Activated T-cell treated with anti-CD3 and anti-CD28 coated beads, Interleukin-2, amount 50 U/mL, for 48 hours (primary cell): ENCODE data around the gene CELA2A.
"Not testable (repeated sequence)": the region's sequence is repeated elsewhere in the genome, so short reads cannot be mapped to it uniquely, and the experiment has no call there.

Source experiments
- DNase-seq, 2 experiments: peaks; one replicate each; pipeline ENCODE4 v3.0.0-alpha.2; 2020

The CELA2A gene

DNA sequence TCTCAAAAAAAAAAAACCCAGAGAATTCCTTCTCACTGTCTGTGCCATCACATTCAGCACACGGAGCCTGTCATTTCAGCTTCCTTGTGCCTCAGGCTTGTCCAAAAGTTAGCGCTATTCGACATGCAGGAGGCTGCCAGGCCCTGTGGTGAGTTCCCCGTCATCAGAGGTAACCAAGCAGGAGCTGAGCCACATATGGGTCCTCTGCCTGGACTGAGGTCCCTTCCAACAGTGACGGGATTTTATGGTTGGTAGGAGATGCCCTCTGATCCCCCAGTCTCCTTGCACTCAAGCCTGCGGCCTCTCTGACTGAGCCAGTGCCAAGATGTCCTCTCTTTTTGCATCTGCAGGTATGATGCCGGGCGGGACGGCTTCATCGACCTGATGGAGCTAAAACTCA lies 31.0 kb upstream of the CELA2A start:
- DNase-seq: no peak

DNA sequence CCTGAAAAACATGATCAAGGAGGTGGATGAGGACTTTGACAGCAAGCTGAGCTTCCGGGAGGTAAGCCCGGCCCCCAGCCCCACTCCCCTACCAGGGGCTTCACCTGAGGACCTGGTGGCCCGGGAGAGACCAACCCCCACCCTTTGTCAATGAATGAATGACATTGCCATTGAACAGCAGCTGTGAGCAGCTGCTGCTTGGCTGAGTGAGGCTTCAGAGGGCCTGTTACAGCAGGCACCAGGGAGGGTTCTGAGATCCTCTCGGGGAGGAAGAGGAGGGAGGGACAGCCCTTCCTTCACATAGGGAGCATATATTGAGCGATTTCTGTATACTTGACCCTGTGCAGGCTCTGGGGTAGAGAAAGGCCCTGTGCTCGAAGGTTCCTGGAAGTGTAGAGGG lies 30.6 kb upstream of the CELA2A start:
- no peak for DNase-seq

DNA sequence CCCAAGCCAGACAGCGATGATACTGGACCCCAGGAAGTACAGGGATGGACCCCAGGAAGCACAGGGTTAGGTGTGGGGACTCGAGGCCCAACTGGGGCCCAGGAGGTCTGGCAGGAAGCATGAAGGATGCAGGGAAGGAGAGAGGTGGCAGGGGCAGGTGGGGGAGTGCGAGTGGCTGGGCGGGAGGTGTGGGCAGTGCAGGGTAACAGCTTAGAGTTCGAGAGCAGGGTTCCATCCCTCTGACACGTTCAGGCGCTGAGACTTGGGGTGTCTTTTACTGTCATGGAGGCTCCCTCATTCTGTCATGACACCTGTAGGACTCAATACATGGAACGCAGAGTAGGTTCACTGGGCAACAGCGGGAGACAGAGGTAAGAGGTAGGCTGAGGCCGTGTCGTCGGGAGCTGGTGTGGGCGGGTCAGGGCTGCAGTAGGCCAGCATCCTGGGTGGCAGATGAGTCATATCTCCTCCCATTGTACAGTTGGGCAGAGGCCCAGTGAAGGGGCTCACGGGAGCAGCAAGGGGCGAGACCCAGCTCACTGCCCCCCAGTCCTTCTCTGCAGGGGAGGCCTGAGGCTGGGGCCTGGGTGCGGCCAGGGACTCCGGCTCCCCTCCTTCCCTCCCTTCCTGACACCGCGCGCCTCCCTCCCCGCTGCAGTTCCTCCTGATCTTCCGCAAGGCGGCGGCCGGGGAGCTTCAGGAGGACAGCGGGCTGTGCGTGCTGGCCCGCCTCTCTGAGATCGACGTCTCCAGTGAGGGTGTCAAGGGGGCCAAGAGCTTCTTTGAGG lies 29.8 kb upstream of the CELA2A start:
- no peak for DNase-seq

DNA sequence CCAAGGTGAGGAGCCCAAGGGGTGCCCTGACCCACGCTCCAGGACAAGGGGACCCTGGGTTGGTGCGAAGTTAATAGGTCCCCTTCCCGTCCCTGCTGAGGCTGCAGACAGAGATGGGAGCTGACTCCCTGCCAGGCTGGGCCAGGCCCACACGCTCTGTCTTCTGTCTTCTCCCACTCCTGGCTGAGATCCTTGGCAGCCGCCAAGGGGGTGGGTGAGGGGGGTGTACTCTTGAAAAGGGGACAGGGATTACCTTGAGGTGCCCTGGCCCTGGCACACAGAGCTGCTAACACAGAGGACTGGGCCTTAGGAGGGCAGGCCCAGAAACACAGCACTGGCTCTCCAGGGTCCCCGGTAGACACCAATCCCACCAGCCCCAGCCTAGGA lies 29.3 kb upstream of the CELA2A start:
- DNase-seq: no peak

DNA sequence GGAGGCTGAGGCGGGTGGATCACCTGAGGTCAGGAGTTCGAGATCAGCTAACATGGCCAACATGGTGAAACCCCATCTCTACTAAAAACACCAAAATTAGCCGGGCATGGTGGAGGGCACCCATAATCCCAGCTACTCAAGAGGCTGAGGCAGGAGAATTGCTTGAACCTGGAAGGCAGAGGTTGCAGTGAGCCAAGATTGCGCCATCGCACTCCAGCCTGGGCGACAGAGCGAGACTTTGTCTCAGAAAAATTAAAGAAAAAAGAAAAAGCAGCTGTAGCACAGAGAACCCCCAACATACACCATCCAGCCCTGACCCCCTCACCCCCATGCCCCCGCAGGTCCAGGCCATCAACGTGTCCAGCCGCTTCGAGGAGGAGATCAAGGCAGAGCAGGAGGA lies 28.3 kb upstream of the CELA2A start:
- not testable (repeated sequence) for DNase-seq

DNA sequence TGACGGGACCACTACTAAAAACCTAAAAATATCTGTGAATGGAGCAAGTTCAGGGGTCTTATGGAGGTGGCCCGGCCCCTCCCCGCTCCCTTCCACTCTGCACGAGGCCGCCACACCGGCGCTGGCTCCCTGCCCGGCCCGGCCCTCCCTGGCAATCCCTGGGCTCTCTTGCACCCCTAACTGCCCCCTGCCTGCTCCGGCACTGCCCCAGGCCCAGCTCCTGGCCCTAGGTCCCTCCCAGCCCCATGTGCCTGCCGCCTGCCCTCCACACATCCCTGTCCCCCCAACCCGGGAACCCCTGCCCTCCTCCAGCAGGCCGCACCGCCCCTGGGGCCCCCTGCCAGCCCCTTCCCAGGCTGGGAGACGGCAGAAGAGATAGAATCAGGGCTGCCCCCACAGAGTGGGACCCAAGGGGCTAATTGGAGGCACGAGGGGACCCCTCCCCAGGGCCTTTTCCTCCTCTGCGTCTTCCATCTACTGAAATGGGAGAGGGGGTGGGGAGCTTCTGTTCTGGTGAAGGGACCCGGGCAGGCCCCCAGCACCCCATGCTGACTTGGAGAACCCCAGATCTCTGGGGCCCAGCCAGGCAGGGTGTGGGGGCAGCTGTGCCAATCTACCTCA lies 27.6 kb upstream of the CELA2A start:
- DNase-seq: no peak

DNA sequence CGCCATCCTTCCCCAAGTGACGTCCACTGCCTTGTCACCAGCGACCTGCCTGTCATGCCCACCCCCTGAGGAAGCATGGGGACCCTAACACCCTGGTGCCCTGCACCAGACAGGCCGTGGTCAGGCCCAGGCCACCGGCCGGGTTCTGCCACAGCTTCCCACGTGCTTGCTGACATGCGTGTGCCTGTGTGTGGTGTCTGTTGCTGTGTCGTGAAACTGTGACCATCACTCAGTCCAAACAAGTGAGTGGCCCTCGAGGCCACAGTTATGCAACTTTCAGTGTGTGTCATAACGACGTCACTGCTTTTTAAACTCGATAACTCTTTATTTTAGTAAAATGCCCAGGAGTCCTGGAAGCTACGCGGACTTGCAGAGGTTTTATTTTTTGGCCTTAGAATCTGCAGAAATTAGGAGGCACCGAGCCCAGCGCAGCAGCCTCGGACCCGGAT lies 26.8 kb upstream of the CELA2A start:
- DNase-seq: no peak

DNA sequence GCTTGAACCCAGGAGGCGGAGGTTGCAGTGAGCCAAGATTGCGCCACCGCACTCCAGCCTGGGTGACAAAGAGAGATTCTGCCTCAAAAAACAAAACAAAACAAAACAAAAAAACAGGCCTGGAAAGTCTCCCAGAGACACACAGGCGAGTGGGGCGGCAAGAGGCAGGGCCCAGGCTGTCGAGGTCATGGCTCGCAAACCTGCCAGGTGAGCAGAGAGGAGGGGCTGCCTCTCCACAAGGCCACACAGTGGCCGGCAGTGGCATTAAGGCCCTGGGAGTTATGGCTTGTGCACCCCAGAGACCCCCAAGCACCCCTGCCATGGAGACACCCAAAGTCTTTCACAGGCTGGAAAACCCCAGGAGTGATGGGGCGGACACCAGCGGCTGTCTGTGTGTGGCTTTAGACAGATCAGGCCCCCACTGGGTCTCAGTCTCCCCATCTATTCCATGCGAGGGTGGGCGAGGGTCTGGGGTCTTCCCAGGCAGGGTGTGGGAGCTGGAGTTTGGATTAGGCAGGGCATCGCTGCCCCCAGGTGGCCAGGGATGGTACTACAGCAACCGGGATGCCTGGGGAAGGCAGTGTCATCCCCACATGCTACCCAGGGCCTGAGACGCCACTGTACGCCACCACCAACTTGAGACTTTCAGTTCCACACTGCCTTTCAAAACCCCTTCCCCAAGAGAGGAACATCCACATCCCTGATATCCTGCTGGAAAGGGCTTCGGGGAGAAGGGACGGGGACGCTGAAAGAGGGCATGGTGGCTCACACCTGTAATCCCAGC lies 25.6 kb upstream of the CELA2A start:
- peak; percentile 84 to 86 for DNase-seq

DNA sequence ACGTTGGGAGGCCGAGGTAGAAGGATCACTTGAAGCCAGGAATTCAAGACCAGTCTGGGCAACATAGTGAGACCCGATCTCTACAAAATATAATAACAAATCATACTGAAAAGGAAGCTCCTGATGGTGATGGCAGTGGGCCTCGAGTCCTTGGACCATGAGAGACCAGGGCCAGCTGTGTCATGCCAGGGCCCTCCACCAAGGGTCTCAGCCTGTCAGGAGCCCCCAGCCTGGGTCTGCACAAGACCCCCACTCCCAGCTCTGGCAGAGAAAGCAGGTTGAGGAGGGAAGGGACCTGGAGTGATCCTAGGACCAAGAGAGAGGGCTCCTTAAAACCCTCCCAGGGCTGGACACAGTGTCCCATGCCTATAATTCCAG lies 25.0 kb upstream of the CELA2A start:
- DNase-seq: no peak

DNA sequence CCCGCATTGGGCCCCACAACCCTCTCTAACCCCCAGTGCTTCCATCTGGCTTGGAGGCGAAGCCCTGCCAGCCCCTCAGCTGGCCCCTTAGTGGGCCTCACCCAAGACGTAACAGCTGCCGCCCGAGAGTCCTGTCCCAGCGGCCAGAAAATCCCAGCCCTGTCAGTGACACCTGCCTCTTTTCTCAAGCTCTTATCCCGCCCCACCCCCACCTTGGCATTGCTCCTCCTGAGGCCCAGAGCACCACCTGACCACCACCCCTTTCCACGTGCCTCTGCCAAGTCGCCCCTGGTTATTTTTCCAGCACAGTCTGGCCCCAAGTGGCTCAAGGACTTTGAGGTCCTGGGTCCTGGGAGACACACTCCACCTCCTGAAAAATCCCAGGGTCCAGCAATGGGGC lies 24.2 kb upstream of the CELA2A start:
- DNase-seq: no peak

DNA sequence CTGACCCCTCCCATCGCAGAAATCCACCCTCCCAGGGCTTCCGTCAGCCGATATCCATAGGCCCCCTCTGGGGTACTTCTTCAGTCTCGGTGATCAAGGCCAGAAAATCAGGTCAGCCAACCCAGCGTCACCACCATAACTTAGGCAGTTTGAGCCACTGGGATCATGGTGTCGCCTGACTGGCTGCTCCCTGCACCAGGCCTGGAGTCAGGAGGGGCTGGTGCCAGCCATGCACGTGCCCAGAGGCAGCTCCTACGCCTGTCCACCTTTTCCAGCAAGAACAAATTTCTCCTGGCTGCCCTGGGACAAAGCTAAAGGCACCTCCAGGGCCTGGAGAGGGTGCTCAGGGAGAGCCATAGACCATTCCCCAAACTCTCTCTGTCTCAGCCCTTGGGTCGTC lies 23.1 kb upstream of the CELA2A start:
- no peak for DNase-seq

DNA sequence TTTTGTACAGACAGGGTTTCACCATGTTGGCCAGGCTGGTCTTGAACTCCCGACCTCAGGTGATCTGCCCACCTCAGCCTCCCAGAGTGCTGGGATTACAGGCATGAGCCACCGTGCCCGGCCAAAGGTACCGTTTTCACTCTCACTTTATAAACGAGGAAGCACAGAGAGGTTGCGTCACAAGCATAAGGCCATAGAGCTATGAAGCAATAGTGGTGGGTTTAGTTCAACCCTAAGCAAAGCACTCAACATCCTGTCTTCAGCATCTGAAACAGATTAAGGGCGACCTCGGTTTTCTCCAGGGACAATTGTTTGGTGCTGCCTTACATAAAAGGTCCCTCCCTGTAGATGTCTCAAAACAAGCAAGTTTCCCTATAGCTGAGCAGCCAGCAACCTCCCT lies 21.8 kb upstream of the CELA2A start:
- not testable (repeated sequence) for DNase-seq

DNA sequence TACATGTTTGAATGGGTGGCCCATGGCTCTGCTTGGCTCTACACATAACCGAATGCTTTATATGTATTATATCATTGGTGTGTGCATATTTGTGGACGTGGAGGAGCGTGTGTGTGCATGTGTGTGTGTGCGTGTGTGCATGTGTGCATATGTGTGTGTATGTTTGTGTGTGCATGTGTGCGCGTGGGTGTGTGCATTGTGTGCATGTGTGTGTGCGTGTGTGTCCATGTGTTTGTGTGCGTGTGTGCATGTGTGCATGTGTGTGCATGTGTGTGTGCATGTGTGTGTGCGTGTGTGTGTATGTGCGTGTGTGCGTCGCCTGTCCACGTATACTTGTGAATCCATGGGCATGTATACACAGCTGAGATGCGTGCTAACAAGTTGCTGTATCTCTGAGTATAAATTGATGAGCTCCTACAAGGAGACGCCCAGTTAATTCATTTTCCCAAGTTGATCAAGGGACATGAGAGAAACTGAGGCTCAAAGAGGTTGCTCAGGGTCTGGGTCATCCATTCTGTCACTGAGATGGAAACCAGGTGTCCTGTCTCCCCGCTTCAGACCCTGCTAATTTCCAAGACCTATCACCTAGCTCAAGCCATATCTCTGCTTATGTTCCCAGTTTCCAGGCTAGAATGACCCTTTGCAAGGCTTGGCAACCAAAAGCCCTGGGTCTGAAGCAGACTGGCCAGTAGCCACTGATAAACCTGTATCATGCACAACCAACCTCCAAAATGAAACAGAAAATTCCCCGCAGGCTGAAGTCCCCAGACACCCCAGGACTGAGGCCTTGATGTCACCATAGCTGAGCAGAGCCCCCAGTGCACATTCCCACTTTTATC lies 21.1 kb upstream of the CELA2A start:
- DNase-seq: no peak

DNA sequence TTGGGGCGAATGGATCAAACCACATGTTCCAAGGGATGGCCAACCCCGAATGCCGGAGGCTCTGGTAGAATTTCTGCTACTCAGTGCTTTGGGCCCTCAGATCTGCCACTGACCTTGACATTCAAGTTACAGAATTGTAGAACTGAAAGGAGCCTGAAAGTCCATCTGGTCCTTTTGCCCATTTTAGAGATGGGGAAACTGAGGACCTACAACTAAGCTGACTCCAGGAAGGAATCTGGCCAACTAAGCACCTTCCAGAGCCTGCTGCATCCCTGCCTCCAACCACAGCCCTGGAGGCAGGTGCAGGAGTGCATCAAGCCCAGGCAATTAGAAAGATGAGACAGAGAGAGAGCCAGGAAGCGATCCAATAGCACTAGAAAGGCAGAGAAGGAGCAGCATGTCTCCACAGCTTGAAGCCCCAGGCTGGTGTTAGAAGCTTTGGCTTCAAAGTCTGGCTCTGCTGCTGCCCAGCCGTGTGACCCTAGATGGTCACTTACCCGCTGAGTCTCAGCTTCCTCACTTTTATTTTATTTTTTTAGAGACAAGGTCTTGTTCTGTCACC lies 19.6 kb upstream of the CELA2A start:
- no peak for DNase-seq

DNA sequence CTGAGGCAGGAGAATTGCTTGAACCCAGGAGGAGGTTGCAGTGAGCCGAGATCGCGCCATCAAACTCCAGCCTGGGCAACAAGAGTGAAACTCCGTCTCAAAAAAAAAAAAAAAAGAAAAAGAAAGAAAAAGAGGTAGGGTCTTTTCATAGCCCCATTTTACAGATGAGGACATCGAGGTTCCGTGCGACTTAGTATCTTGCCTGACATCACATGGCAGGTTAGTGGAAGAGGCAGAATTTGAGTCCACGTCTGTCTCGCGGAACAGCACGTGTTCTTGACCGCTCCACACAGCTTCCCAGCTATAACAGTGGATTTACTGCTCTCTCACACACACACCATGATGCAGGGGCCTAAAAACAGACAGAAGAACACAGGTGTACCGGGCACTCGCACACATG lies 17.2 kb upstream of the CELA2A start:
- DNase-seq: no peak

DNA sequence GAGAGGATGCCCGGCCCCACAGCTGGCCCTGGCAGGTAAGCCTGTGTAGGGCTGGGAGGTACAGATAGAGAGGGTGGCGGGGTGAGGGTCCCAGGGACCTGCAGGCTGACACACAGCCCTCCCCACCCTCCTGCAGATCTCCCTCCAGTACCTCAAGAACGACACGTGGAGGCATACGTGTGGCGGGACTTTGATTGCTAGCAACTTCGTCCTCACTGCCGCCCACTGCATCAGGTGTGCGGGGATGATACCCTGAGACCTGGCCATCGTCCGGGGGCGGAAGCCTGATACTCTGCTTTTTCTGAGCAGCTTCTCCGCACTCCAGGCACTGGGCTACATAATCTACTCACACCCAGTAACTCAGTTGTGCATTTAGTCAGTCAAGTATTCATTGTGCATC lies 16.2 kb upstream of the CELA2A start:
- no peak for DNase-seq

DNA sequence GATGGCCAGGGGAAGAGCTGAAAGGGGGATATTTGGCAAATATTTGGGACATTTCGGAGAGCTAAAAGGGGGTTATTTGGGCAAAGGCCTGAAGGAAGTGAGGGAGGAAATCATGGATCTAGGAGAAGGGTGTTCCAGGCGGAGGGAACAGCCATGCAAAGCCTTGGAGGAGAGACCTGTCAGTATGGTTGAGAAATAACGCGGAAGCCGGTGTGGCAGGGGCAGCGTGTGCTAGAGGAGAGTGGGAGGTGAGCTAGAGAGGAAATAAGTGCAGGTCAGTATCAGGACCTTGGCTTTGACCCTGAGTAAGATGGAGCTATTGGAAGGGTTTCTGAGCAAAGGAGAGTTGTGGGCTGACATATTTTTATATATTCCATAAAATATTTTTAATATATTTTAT lies 15.3 kb upstream of the CELA2A start:
- DNase-seq: no peak

DNA sequence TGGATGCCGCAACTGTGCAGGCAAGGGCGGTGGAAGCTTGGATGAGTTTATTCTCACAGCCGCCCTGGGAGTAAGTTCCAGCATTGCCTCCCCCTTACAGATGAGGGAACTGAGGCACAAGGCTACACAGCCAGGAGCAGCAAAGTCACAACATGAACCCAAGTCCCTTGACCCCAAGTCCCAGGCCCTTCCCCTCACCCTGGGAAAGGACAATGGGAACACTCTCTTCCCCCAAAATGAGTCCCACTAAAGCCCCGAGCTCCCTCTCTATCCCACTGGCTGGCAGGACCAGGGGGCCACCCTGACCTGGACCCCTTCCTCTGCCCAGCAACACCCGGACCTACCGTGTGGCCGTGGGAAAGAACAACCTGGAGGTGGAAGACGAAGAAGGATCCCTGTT lies 14.4 kb upstream of the CELA2A start:
- DNase-seq: no peak

DNA sequence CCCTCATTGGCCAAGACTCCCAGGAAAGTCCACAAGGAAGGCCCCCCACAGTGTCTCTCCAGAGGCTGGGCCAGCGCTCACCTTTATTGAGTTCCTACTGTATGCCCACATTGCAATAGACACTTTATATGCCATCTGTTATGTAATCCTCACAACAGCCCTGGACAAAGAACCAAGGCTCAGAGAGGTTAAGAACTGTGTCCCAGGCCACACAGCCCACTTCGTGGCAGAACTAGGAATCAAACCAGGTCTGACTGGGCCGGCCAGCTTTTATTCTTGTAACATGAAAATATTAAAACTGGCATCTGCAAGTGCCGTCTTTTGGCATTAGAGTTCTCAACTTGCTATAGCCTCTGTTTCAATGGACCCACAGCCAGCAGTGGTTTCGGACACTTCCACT lies 13.8 kb upstream of the CELA2A start:
- no peak for DNase-seq

DNA sequence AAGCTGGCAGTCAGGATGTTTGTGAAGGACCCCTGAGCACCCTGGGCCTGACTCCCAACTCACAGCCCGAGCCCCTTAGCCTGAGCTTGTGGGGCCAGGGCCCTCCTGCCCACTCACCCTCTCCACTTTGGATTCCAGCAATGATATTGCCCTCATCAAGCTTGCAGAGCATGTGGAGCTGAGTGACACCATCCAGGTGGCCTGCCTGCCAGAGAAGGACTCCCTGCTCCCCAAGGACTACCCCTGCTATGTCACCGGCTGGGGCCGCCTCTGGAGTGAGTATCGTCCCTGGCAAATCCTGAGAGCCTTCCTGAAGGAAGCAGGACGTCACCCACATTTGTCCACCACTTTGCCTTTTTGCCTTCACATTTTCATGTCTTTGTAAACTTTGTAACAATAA lies 13.3 kb upstream of the CELA2A start:
- DNase-seq: no peak

DNA sequence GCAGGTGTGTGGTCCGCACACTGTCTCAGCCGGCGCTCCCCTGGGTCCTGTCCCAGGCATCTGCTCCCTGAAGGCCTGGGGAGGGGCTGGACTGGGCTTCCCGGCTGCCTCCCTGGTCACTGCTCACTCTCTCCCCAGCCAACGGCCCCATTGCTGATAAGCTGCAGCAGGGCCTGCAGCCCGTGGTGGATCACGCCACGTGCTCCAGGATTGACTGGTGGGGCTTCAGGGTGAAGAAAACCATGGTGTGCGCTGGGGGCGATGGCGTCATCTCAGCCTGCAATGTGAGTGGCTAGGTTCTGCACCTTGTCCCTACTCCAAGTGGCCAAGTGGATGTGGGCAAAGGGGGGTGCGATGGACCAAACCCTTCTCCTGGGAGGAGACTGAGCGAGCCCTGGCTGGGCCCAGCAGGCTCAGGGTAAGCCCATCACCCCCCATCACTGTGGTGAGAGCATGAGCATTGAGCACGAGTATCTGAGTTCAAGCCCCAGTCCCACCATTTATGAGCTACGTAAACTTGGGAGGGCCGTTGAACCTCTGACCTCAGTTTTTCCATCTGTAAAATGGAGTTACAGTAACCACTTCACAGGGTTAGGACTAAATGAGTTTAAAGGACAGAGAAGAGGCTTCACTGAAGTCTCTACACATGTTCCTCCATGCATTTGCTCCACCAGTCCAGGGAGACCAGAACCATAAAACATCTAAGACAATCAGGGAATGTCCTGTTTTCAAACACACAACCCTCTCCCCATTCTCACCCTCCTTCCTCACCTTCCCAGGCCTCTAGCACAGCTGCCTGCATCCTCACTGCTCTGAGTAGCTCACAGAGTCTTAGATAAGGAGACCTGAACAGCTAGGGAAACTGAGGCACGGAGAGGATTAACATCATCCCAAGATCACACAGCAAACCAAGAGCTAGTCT lies 11.8 kb upstream of the CELA2A start:
- no peak for DNase-seq
